Karpas-422 (cell line): ENCODE data around the gene XRCC5. TPM values are rescaled to one million over a fixed set of nuclear protein-coding genes. Genes with fewer than 3 reads are reported as not detected.

ENCODE experiments used
- DNase-seq: peaks from one replicate; pipeline ENCODE4 v3.0.0-alpha.2; 2015
- H2AFZ ChIP-seq: fragments of 200-600 bp; sonication (generic); 2 replicates; pipeline ENCODE4 v1.6.1; 2014; ENCODE audit warnings: antibody characterized with exemption, low read length, mixed read lengths
- H3K27ac ChIP-seq: fragments of 200-600 bp; sonication (generic); 2 replicates; pipeline ENCODE4 v1.5.1; 2014; ENCODE audit warnings: mild to moderate bottlenecking, low read length, moderate library complexity
- H3K27me3 ChIP-seq: fragments of 200-600 bp; sonication (generic); 2 replicates; pipeline ENCODE4 v1.6.1; 2014; ENCODE audit warnings: low read length, mixed read lengths
- H3K36me3 ChIP-seq: fragments of 200-600 bp; sonication (generic); 2 replicates; pipeline ENCODE4 v1.6.1; 2014; ENCODE audit warnings: low read length, mixed read lengths; ENCODE audit not compliant: insufficient read depth
- H3K4me1 ChIP-seq: fragments of 200-600 bp; sonication (generic); 2 replicates; pipeline ENCODE4 v1.6.1; 2014; ENCODE audit warnings: mild to moderate bottlenecking, low read length, mixed read lengths
- H3K4me2 ChIP-seq: fragments of 200-600 bp; sonication (generic); 2 replicates; pipeline ENCODE4 v1.6.1; 2014; ENCODE audit warnings: low read length, low read depth, mild to moderate bottlenecking; ENCODE audit not compliant: poor library complexity, severe bottlenecking
- H3K4me3 ChIP-seq: fragments of 200-600 bp; sonication (generic); 2 replicates; pipeline ENCODE4 v1.5.1; 2014; ENCODE audit warnings: mild to moderate bottlenecking, antibody characterized with exemption, low read length, mixed read lengths
- H3K79me2 ChIP-seq: fragments of 200-600 bp; sonication (generic); 2 replicates; pipeline ENCODE4 v1.6.1; 2014; ENCODE audit warnings: mild to moderate bottlenecking, low read length, mixed read lengths
- H3K9ac ChIP-seq: fragments of 200-600 bp; sonication (generic); 2 replicates; pipeline ENCODE4 v1.6.0; 2014; ENCODE audit warnings: low read length
- H3K9me2 ChIP-seq: fragments of 200-600 bp; sonication (generic), shearing (Covaris generic); replicated peaks from 2 replicates; pipeline ENCODE4 v1.6.0; 2014; ENCODE audit warnings: mild to moderate bottlenecking, low read length, moderate library complexity; ENCODE audit not compliant: insufficient read depth
- H3K9me3 ChIP-seq: fragments of 300-700, 200-600 bp; sonication (generic); 2 replicates; pipeline ENCODE4 v1.6.1; 2014; ENCODE audit warnings: low read length, mixed read lengths
- H4K20me1 ChIP-seq: fragments of 200-600 bp; sonication (generic); 2 replicates; pipeline ENCODE4 v1.6.1; 2014; ENCODE audit warnings: mild to moderate bottlenecking, antibody characterized with exemption, low read length, low read depth; ENCODE audit not compliant: insufficient read depth
- total RNA-seq: library from RNA; depleted of rRNA; stranded (reverse); fragments of >200 nt; shearing (Covaris generic); gene quantifications from 2 replicates; pipeline ENCODE4 v1.2.3, GENCODE V29; 2014; ENCODE audit warnings: low replicate concordance; rRNA removed

Gene XRCC5
- total RNA-seq, 1 experiment from 2014 or later = 107 TPM

- no peaks in the 10 kb centered on the region for H3K27me3 ChIP-seq
- no peaks in the 10 kb centered on the region for H3K4me1 ChIP-seq
- H3K4me2 ChIP-seq = no peak overlapping the region
- no peak overlapping the region for H3K9ac ChIP-seq
- no peaks in the 10 kb centered on the region for H3K9me2 ChIP-seq
- no peaks in the 10 kb centered on the region; the same call in 1 of the 2 replicates for H3K36me3 ChIP-seq
- H3K4me3 ChIP-seq = no peak overlapping the region
- DNase-seq = no peak
- no peak overlapping the region for H3K27ac ChIP-seq
- no peak overlapping the region for H2AFZ ChIP-seq
- no peaks in the 10 kb centered on the region for H3K79me2 ChIP-seq
- H3K9me3 ChIP-seq = no peaks in the 10 kb centered on the region
- no peaks in the 10 kb centered on the region for H4K20me1 ChIP-seq
These were observed 133.9 kb downstream of the XRCC5 start for GRCh38 chr2:216243026-216243425.

- Histone ChIP-seq H3K9ac (no peak overlapping the region), H3K27ac (no peak overlapping the region), H3K4me2 (no peak overlapping the region), H3K9me2 (no peaks in the 10 kb centered on the region), H3K9me3 (no peaks in the 10 kb centered on the region), H3K4me1 (no peaks in the 10 kb centered on the region), H3K27me3 (no peaks in the 10 kb centered on the region), H4K20me1 (no peaks in the 10 kb centered on the region), H2AFZ (no peak overlapping the region), H3K79me2 (no peaks in the 10 kb centered on the region), H3K4me3 (no peak overlapping the region), H3K36me3 (no peaks in the 10 kb centered on the region)
- DNase-seq = no peak
These were observed 136.3 kb downstream of the XRCC5 start for GRCh38 chr2:216245391-216245975.

- H3K36me3 ChIP-seq = no peaks in the 10 kb centered on the region
- H3K9ac ChIP-seq = no peak overlapping the region
- H4K20me1 ChIP-seq = no peaks in the 10 kb centered on the region
- H2AFZ ChIP-seq = no peak overlapping the region
- no peaks in the 10 kb centered on the region for H3K79me2 ChIP-seq
- no peak overlapping the region for H3K4me2 ChIP-seq
- no peak overlapping the region for H3K27ac ChIP-seq
- no peak for DNase-seq
- H3K9me2 ChIP-seq = no peaks in the 10 kb centered on the region
- no peaks in the 10 kb centered on the region for H3K27me3 ChIP-seq
- H3K4me3 ChIP-seq = no peak overlapping the region
- no peaks in the 10 kb centered on the region for H3K4me1 ChIP-seq
- H3K9me3 ChIP-seq = no peaks in the 10 kb centered on the region
These were observed 137.6 kb downstream of the XRCC5 start for GRCh38 chr2:216246766-216247165.

Other genes with a start within 250 kb of the XRCC5 start
- 0.11 and 0.15 TPM in 2 replicates for gene MREG, start 95.8 kb upstream of the XRCC5 start, total RNA-seq
- 0.30 and 0.72 TPM in 2 replicates for gene PECR, start 27.5 kb upstream of the XRCC5 start, total RNA-seq
- gene TMEM169, start 27.4 kb upstream of the XRCC5 start, total RNA-seq = not detected in 2 replicates